ENCODE results near the gene ZNF662.
"Not testable (repeated sequence)": the region's sequence is repeated elsewhere in the genome, so short reads cannot be mapped to it uniquely, and the experiment has no call there.

ZNF662 gene

DNA sequence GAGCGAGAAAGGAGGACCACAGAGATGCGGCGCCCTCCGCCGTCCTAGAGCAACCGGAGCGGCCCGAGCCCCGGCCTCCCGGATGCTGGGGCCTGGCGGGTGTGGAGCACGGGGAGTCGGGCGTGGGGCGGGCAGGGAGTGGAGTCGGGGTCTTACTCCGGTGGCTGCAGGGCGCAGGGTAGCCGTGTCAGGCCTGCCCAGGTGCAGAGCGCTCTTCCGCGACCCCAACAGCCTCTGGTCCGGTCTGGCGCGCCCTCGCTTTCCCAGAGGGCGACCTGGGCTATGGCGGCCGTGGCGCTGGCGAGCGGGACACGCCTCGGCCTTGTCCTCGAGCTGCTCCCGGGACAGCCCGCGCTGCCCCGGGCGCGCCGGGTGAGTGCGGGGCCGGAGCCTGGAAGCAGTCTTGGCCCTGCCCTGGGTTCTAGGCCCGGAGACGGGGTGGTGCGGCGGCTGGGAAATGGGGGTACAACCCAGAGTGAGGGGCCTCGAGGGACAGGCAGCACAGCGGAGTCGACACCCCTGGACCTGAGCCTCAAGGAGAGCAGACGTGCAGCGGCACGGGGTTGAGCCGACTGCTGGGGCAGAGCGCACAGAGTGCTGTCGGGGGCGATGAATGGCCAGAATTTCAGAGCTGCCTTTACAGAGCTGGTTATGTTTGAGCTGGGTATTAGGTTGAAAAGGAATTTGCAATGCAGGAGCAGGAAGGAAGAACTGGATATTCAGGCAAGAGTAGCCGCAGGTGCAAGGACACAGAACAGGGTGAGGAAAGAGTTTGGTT is at the start of gene ZNF662:
Gene ZNF662 (plus strand): TSS at position 73 of the 778 bp plus-strand sequence. CDS start 1,973 bp downstream, outside the sequence.
- no peak for DNase-seq

- no peak for DNase-seq
These were observed 49.4 kb upstream of the ZNF662 start for GRCh38 chr3:42856544-42856943.

DNA sequence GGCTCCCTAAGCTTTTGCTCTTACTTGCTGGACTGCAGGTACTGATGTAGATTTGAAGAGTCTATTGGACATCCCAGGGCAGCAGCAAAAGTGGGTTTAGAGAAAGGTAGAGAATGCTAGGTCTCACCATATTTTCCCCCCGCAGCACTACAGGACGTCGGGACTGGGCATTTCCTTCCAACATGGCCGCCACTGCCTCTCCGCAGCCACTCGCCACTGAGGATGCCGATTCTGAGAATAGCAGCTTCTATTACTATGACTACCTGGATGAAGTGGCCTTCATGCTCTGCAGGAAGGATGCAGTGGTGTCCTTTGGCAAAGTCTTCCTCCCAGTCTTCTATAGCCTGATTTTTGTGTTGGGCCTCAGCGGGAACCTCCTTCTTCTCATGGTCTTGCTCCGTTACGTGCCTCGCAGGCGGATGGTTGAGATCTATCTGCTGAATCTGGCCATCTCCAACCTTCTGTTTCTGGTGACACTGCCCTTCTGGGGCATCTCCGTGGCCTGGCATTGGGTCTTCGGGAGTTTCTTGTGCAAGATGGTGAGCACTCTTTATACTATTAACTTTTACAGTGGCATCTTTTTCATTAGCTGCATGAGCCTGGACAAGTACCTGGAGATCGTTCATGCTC is 41.5 kb upstream of the ZNF662 start:
- DNase-seq = no peak

- no peak for DNase-seq
These were observed 40.7 kb upstream of the ZNF662 start for GRCh38 chr3:42865256-42865655.

DNA sequence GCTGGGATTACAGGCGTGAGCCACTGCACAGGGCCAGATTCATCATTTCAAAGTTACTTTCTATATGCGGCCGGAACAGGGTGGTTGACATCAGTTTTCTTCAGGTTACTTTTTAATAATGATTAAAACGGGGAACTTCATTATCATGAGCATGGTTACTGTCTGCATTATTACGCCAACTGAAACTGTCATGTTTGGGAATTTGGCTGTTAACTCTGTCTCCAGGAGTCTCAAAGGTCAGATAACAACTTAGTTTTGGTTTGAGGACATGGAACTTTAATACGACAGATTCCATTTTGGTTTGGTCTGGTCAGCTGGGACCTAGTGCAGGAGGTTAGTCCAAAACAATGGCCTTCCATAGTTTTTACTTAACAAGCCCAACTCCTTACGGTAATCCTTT is 38.8 kb upstream of the ZNF662 start:
- DNase-seq = no peak

- DNase-seq = no peak
These were observed 37.1 kb upstream of the ZNF662 start for GRCh38 chr3:42868841-42869240.

DNA sequence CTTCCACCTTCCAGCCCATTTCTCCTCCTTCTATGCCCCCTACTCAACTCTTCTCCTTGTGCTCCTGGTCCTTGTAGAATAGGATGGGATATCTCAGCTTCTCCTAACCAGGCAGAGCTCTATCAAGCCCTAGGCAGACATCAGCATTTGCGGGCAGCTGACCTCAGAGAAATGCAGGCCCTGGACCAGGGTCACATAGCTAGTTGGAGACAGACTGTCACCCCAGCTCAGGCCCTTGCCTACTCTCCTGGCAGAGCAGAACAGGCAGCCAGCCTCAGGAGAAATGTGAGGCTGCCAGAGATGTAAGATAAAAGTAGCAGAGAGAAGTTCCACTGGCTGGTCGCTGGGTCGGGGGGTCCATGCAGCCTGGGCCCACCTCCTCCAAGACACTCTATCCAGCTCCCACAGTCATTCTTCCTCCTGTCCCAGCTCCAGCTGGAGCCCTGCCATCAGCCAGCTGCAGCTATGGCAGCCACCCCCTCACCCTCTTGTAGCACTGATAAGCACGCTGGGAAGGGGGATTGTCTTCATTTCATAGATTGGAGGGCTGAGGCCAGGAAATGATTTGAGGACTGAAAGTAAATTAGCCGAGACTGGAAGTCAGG is 34.2 kb upstream of the ZNF662 start:
- DNase-seq = no peak

- no peak for DNase-seq
These were observed 33.2 kb upstream of the ZNF662 start for GRCh38 chr3:42872718-42873117.

GRCh38 chr3:42873221-42873982 is 32.5 kb upstream of the ZNF662 start:
- no peak for DNase-seq

- DNase-seq = no peak
These were observed 31.2 kb upstream of the ZNF662 start for GRCh38 chr3:42874749-42875148.

DNA sequence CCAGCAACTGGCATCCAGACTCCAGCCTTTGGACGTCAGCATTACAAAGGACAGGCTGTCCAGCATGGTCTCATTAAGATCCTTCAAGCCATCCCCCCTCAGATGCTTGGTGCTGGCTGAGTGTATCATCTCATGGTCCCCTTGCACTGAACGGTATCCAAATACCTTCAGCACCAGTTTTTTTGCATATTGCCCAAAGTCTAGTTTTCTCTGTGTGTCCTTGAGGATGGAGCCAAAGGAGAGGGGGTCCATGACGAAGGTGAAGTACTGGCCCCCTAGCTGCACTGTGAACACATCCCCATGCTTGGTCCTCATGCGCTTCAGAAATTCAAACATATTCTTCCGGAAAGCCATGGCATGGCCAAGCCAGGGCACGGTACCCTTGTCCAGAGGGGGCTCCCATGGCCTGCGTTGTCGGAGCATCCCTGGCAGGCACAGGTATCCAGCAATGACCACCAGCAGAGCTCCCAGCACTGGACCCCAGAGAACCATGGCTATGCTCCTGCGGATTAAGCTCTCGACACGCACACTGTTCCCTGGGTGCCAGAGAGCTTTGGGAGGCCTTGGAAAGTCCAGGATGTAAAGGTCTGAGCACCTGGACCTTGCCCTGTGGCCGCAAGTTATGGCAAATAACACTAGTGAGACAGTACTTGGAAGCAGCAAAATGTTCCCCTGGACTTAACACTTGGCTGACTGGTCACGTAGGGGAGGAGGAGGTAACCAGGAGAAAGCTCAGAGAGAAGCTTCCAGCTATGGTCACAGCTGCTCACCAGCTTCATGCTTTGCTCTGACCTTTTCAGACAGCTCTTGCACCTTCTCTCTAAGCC is 30.4 kb upstream of the ZNF662 start, which contains the start of gene CYP8B1:
Gene CYP8B1 (minus strand): TSS at position 555 of the 827 bp plus-strand sequence. CDS start 63 bp downstream, at position 492.
- no peak for DNase-seq

DNA sequence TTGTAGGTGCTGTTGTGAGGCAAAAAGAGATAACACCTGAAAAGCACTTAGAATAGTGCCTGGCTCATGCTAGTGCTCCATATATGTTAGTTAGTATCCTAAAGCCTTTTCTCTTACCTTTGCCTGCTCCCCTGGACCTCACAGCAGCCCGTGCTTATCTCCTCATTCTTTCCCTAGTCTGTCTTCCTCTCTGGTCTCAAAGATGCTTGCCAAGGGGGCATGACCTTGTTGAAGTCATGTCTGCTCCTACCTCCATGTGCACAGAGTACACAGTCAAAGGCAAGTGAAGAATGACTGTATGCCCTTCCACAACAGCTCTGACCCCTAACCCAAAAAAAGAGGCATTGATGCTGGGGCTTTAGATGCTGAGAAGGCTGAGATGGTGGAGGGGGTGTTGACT is 29.5 kb upstream of the ZNF662 start:
- DNase-seq = no peak

- no peak for DNase-seq
These were observed 28.8 kb upstream of the ZNF662 start for GRCh38 chr3:42876940-42877720.

DNA sequence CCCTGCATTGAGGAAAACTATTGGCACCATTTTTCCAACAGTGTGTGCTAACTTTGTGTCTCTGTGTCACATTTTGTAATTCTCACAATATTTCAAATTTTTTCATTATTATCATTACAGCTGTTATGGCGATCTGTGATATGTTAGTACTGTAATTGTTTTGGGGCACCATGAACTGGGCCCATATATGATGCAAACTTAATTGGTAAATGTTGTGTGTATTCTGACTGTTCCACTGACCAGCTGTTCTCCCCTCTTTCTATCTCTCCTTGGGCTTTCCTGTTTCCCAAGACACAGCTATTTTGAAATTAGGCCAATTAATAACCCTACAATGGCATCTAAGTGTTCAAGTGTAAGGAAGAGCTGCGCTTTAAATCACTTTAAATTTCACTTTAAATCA is 28.1 kb upstream of the ZNF662 start:
- no peak for DNase-seq

- DNase-seq = no peak
These were observed 25.8 kb upstream of the ZNF662 start for GRCh38 chr3:42880183-42880582.

DNA sequence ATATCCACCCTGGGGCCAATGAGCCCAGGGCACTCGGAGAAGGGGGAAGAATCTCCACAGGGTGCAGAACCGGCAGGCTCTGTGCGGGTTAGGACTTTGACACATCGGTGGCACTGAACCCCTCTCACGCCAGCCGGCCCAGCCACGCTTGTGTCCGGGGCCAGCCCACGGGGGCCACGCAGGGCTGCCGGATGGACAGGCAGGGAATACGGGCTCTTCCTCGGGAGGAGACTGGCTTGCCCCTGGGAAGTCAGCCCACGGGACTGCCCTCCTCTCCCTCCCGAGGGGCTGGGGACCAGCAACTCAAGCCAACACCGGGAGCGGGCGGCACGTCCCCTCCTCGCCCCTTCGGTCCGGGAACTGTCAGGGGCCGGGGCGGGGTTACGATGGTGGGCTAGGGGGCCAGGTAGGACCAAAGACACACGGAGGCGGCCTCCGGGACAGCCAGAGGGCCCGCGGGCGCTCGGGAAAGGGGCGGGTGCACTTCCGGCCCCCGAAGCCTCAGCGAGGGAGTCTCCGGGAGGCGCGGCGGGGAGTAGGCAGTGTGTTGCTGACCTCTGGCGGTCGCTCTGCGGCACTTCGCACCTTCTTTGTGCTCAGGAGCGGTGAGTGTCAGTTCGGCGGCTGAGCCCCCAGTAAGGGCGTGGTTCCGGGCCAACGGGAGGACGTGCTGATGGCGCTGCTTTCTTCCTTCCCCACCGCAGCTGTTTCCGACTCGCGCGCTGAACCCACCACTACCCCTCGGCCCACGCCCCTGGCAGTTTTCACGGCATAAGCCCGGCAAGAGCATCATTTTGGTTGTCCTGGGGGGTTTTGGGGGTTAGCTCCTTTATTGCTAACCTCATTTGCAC is 25.1 kb upstream of the ZNF662 start:
- DNase-seq = peak; percentile 93

GRCh38 chr3:42883251-42883930 is 22.6 kb upstream of the ZNF662 start:
- not testable (repeated sequence) for DNase-seq

- DNase-seq = no peak
These were observed 21.6 kb upstream of the ZNF662 start for GRCh38 chr3:42884324-42884723.

DNA sequence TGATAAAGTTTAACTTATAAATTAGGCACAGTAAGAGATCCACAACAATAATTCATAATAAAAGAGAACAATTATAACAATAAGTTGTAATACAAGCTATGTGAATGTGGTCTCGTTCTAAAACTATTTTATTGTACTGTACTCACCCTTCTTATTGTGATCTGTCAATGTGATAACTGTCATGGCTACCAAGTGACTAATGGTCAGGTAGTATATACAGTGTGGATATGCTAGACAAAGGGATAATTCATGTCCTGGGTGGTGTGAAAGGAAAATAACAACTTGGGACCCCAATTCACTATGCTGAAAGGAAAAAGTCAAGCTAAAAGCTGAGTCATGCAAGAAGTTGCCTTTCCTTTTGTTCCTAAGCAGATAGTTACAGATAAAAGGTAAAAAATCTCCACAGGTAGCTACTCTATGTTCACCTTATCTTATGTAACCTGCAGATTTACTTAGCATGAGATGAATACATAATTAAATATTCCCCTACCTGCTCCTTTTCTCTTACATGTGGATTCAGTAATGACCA is 19.6 kb upstream of the ZNF662 start:
- DNase-seq = no peak

GRCh38 chr3:42887084-42887483 is 18.9 kb upstream of the ZNF662 start:
- DNase-seq = no peak

Data from activated CD4-positive, alpha-beta T cell treated with anti-CD3 and anti-CD28 coated beads, Interleukin-10, Interleukin-2, amounts not matched to agents 100 ng/mL and 50 ng/mL, durations not matched to agents 16 hours and 8 hours (primary cell).